ENCODE results near the gene RGS5.

DNA sequence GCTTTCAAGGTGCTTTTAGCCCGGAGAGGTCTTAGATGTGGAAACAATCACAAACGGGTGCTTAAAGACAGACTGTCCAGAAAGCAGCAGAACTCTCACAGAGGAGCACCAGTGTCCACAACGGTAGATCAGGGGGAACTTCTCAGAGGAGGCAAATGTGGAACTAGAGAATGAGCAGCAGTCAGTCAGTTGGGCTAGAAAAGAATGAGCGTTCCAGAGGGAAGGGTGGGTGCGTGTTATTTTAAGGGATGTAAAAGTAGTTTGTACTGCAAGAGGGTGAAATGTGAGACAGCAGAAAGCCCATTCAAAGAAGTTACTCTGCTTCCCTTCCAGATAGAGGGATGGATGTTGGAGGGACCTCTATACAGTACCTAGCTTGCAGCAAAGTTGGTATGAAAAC is 30.9 kb downstream of the RGS5 start:
- no peak for TF ChIP-seq EZH2 (IDR thresholded peaks at IDR 0.05; ENCODE audit: low read length)
- TF ChIP-seq, protein P1, sequence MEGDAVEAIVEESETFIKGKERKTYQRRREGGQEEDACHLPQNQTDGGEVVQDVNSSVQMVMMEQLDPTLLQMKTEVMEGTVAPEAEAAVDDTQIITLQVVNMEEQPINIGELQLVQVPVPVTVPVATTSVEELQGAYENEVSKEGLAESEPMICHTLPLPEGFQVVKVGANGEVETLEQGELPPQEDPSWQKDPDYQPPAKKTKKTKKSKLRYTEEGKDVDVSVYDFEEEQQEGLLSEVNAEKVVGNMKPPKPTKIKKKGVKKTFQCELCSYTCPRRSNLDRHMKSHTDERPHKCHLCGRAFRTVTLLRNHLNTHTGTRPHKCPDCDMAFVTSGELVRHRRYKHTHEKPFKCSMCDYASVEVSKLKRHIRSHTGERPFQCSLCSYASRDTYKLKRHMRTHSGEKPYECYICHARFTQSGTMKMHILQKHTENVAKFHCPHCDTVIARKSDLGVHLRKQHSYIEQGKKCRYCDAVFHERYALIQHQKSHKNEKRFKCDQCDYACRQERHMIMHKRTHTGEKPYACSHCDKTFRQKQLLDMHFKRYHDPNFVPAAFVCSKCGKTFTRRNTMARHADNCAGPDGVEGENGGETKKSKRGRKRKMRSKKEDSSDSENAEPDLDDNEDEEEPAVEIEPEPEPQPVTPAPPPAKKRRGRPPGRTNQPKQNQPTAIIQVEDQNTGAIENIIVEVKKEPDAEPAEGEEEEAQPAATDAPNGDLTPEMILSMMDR (optimal IDR thresholded peaks at IDR 0.05 in 1 of 3, IDR thresholded peaks at IDR 0.05 in 1 of 3, conservative IDR thresholded peaks at IDR 0.05 in 1 of 3; ENCODE audit: extremely low read depth in 1 of 3, insufficient read depth in 2 of 3, low read length in 3 of 3), result no peak
